NCI-H524 treated with DMSO at 0.1 percent for 48 hours (cell line): ENCODE data around the gene UNC5A.

Experiments used
- DNase-seq: peaks from one replicate; lab custom pipeline; 2025; lab: John Stamatoyannopoulos, UW

UNC5A gene

GRCh38 chr5:176781638-176782570 lies 28.5 kb upstream of the UNC5A start:
- no peak for DNase-seq

DNA sequence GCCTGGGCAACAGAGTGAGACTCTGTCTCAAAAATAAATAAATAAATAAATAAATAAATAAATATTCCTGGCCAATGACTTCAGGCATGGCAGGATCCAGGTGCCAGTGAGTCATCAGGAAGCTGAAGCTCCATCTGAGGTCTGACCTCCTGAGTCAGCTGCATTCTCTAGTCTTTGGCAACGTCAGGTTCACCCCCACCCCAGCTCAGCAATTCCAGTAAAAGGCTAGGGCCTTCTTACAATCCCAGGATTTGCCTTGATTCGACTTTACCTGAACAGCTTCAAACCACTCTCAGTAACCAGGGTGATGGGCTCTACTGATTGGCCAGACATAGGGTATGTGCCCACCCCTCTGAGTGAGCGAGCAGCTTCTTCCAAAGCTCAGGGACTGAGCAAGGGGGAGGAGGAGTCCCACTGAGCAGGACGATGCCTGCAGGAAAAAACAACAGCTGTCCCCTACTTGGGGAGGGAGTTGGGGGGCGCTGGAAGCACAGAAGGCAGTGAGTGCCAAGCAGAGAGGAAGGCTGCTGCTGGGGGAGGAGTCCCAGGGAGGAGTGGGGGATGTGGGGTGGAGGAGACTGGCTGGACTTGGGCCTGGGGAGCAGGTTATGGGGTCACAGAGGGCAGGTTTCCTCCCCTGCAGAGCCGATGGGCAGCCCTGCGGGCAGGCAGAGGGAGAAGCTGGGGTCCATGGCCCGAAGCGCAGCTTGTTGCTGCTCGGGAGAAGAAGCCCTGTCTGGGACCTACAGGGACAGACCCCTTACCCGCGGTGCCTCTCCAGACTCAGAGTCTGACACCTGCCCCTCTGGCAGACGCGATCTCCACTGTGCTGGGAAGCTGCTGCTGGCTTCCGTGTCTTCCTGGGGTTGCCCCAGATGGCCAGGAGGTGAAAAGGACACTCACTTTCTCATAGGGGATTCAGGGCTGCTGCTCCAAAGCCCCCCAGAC lies 25.9 kb upstream of the UNC5A start:
- peak; percentile 77 for DNase-seq

- no peak for DNase-seq
These were observed 24.9 kb upstream of the UNC5A start for GRCh38 chr5:176785184-176786145.

- no peak for DNase-seq
These were observed 22.7 kb upstream of the UNC5A start for GRCh38 chr5:176787676-176788075.

- no peak for DNase-seq
These were observed 22.3 kb upstream of the UNC5A start for GRCh38 chr5:176788091-176788490.

DNA sequence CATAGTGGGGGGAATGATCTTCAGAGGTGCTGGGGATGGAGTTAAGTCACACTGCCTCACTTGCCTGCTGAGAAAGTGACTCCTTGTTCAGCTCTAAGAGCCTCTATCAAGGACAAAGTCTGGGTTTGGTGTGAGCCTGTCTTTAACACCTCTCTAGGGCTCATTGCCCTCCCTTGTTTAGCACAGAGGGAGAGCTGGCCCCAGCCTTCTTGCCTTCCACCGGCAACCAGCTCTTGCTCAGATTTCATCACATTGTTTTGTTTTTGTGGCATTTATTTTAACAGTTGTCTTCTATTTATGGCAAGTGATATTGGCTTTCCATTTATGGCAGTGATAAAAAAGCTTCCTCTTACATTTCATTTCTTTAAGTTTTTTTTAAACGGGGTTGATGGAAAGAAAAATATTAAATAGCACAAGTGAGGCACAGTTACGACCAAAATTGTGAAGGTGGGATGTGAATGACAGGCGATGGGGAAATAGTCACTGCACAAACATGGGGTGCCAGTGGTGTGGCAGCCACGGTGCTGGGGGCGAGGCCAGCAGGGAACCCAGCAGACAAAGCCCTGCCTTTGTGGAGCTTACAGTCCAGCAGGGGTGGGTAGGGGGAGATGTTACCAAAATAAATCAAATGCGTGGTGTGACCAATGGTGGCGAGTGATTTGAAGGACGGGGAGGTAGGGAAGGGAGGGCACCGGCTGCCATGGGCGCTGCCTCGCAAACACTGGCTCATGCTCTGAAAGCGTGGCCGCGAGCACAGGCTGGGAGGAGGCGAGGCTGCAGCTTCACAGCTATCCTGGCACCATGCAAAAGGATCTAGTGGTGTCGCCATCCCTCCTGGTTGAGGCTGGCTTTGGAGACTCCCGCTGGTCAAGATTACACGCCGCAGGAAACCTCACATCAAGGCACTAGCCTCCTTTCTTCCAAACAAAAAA lies 21.2 kb upstream of the UNC5A start:
- no peak for DNase-seq

GRCh38 chr5:176789873-176790615 lies 20.3 kb upstream of the UNC5A start:
- DNase-seq = no peak

DNA sequence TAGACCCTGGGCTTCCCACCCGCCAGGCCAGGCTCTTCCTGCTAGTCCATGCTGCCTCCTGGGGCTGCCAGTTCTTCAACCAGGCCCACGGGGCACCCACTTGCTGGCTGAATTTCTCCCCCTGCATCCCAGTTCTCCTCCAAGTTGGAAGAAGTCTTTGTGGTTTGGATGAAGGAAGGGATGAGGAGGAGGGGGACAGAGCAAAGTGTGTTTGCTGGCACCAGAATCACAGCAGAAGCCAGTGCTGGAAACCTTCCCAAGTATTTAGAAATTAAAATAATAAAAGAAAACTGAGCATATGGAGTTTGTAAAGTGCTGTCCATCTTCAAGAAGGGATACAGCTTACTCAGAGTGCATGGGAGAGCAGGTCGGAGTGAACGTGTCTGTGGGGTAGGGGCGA lies 19.4 kb upstream of the UNC5A start:
- no peak for DNase-seq

- peak; percentile 67 for DNase-seq
These were observed 17.6 kb upstream of the UNC5A start for GRCh38 chr5:176792655-176793342.

- no peak for DNase-seq
These were observed 17.0 kb upstream of the UNC5A start for GRCh38 chr5:176793343-176793699.

GRCh38 chr5:176793736-176794135 lies 16.6 kb upstream of the UNC5A start:
- DNase-seq = no peak

GRCh38 chr5:176794509-176794908 lies 15.8 kb upstream of the UNC5A start:
- no peak for DNase-seq

DNA sequence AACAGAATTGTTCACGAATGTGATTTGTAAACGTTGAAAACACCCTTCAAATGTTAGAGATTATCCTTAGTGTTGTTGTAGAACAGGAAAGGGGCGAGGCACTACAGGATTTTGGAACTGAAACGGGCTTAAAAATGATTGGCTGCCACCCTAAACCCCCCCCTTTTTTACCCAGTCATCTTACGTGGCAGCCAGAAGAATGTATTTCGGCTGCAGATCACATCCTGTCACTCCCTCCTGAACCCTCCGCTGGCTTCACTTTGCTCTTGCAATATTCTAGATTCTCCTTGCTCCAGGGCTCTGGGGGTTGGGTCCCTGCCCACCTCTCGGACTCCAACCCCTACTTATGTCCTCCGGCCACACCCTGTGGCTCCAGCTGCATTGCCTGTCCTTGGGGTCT lies 13.9 kb upstream of the UNC5A start:
- DNase-seq = no peak

DNA sequence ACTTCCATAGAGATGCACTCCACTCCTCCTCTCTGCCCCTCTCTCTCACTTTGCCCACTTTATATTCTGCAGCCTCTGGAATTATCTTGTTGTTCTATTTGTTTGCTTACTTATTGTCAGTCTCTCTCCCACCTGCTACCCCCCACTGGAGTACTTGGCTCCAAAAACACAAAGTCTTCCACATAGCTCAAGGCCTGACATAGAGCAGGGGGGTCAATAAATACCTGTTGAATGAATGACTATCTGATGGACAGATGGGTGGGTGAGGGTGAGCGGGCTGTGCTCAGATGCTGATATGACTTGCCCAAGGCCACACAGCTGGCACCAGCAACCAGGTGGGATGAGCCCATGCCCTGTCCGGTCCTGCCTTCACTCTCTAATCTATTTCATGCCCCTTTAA lies 13.4 kb upstream of the UNC5A start:
- no peak for DNase-seq

- no peak for DNase-seq
These were observed 12.8 kb upstream of the UNC5A start for GRCh38 chr5:176797456-176798050.

DNA sequence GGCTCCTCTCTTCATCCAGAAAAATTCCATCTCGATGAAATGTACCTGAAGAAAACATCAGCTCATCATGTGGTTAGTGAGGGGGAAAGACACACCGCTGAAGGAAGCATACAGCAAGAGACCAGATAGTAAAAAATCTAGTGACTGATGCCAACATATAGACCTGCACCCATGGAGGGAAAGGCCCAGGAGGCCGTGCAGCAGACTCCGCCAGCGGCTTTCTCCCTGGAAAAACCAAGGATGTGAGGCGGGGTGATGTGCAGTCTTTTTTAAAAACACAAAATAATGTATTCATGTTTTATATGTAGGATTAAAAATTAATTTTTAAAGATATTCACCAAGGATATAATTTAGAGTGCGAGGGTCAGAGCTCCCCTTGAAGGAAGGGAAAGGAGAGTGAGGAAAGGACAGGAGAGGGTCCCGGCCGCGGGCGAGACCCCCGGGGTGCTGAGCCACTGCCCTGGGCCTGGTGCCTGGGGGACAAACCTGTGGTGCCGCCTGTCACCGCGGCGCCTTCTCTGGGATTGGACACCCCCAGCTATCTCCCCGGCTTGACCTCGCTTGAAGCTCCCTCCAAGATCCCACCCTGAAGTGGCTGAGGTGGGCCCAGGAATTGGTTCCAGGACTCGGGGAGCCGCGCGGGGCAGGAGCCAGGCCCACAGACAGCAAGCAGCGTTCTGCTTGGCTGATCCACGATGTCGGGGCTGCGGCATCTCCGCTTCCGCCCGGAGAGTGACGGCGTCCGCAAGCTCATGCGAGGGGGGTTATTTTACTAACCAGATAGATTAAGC lies 12.1 kb upstream of the UNC5A start:
- no peak for DNase-seq

DNA sequence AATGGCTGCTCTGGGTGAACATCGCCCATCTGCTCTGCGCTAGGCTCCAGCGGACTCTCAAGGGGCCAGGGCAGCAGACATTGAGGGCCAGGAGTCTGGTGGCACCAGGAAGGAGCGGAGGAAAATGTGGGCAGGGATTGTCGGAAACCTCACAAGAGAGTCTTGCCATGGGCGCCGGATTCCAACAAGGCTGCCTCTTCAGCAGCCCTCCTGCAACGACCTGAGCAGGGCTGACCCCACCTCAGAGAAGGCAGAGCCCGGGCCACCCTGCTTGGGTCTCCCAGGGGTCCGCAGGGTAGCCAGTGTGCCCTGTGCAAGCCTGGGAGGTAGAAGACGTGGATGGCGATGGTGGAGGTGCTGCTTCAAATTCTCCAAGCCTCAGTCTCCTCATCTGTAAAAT lies 11.4 kb upstream of the UNC5A start:
- DNase-seq = no peak

DNA sequence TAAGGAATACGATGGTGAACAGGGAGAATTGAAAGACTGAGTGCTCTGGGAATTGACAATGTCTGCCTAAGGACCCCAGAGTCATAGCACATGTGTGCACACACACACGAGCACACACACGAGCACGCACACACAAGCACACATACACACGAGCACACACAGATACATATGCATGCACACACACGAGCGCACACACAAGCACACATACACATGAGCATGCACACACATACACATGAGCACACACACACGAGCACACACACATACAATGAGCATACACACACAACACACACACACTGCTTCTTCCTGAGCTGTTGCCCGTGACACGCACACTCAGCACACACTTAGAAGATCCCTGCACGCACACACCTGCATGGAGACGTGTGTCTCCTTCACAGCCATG lies 10.9 kb upstream of the UNC5A start:
- no peak for DNase-seq
